ENCODE measurements around the gene CCDC192. TPM values are rescaled to one million over a fixed set of nuclear protein-coding genes. Genes with fewer than 3 reads are reported as not detected.

The CCDC192 gene
- total and polyA plus RNA-seq, 2 experiments from 2014 or later: 0.40 TPM; not detected in 1

GRCh38 chr5:127827451-127827850 lies 124.3 kb downstream of the CCDC192 start:
- Histone ChIP-seq H3K27me3 (ENCODE audit: insufficient read depth) (no peaks in the 10 kb centered on the region), H4K20me1 (replicated peaks; ENCODE audit: insufficient read depth) (no peaks in the 10 kb centered on the region), H3F3A (replicated peaks; ENCODE audit: low read depth) (no peaks in the 10 kb centered on the region), H3K4me2 (no peak overlapping the region), H3K27ac (ENCODE audit: low read depth) (no peak overlapping the region), H3K4me3 (no peak overlapping the region), H3K4me1 (ENCODE audit: insufficient read depth) (no peaks in the 10 kb centered on the region), H3K36me3 (ENCODE audit: insufficient read depth) (no peaks in the 10 kb centered on the region), H3K9me2 (ENCODE audit: insufficient read depth) (0 out of 2 replicates have a peak, but pooled peaks cover 4% of the 10 kb centered on the region), H3K79me2 (replicated peaks; ENCODE audit: insufficient read depth) (no peaks in the 10 kb centered on the region), H2AFZ (no peak overlapping the region)
- H3K4me1 Mint-ChIP-seq: peaks cover 5% of the 10 kb centered on the region; the same call in 2 of the 3 replicates
- ATAC-seq: no peak
- H3K27me3 Mint-ChIP-seq (ENCODE audit: insufficient read depth, low read depth, poor library complexity): no peaks in the 10 kb centered on the region
- H3K9me3 Mint-ChIP-seq: no peaks in the 10 kb centered on the region
- no peak overlapping the region for H3K27ac Mint-ChIP-seq
- TF ChIP-seq JUNB (IDR thresholded peaks at IDR 0.05; ENCODE audit: unreplicated experiment): no peak
- TF ChIP-seq ZNF462 (CRISPR knock-in tag; IDR thresholded peaks at IDR 0.05): no peak
- TF ChIP-seq, protein P1, sequence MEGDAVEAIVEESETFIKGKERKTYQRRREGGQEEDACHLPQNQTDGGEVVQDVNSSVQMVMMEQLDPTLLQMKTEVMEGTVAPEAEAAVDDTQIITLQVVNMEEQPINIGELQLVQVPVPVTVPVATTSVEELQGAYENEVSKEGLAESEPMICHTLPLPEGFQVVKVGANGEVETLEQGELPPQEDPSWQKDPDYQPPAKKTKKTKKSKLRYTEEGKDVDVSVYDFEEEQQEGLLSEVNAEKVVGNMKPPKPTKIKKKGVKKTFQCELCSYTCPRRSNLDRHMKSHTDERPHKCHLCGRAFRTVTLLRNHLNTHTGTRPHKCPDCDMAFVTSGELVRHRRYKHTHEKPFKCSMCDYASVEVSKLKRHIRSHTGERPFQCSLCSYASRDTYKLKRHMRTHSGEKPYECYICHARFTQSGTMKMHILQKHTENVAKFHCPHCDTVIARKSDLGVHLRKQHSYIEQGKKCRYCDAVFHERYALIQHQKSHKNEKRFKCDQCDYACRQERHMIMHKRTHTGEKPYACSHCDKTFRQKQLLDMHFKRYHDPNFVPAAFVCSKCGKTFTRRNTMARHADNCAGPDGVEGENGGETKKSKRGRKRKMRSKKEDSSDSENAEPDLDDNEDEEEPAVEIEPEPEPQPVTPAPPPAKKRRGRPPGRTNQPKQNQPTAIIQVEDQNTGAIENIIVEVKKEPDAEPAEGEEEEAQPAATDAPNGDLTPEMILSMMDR (conservative IDR thresholded peaks at IDR 0.05; ENCODE audit: low read depth in 2 of 2): no peak
- TF ChIP-seq STAT1 (IDR thresholded peaks at IDR 0.05; ENCODE audit: unreplicated experiment): no peak
- TF ChIP-seq, protein P2, sequence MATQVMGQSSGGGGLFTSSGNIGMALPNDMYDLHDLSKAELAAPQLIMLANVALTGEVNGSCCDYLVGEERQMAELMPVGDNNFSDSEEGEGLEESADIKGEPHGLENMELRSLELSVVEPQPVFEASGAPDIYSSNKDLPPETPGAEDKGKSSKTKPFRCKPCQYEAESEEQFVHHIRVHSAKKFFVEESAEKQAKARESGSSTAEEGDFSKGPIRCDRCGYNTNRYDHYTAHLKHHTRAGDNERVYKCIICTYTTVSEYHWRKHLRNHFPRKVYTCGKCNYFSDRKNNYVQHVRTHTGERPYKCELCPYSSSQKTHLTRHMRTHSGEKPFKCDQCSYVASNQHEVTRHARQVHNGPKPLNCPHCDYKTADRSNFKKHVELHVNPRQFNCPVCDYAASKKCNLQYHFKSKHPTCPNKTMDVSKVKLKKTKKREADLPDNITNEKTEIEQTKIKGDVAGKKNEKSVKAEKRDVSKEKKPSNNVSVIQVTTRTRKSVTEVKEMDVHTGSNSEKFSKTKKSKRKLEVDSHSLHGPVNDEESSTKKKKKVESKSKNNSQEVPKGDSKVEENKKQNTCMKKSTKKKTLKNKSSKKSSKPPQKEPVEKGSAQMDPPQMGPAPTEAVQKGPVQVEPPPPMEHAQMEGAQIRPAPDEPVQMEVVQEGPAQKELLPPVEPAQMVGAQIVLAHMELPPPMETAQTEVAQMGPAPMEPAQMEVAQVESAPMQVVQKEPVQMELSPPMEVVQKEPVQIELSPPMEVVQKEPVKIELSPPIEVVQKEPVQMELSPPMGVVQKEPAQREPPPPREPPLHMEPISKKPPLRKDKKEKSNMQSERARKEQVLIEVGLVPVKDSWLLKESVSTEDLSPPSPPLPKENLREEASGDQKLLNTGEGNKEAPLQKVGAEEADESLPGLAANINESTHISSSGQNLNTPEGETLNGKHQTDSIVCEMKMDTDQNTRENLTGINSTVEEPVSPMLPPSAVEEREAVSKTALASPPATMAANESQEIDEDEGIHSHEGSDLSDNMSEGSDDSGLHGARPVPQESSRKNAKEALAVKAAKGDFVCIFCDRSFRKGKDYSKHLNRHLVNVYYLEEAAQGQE (IDR thresholded peaks at IDR 0.05; ENCODE audit: unreplicated experiment): no peak
- no peak for TF ChIP-seq NANOG (IDR thresholded peaks at IDR 0.05; ENCODE audit: borderline replicate concordance)
- TF ChIP-seq EZH2 (IDR thresholded peaks at IDR 0.05; ENCODE audit: low read depth, unreplicated experiment): no peak
- TF ChIP-seq POLR2AphosphoS5 (IDR thresholded peaks at IDR 0.05; ENCODE audit: low read depth): no peak
- TF ChIP-seq CREB1 (CRISPR knock-in tag; IDR thresholded peaks at IDR 0.05; ENCODE audit: low read depth): no peak
- TF ChIP-seq EZH2phosphoT487 (IDR thresholded peaks at IDR 0.05; ENCODE audit: unreplicated experiment): no peak
- no peak for TF ChIP-seq ZNF331 (CRISPR knock-in tag; IDR thresholded peaks at IDR 0.05; ENCODE audit: low read depth)
- TF ChIP-seq, protein P3, sequence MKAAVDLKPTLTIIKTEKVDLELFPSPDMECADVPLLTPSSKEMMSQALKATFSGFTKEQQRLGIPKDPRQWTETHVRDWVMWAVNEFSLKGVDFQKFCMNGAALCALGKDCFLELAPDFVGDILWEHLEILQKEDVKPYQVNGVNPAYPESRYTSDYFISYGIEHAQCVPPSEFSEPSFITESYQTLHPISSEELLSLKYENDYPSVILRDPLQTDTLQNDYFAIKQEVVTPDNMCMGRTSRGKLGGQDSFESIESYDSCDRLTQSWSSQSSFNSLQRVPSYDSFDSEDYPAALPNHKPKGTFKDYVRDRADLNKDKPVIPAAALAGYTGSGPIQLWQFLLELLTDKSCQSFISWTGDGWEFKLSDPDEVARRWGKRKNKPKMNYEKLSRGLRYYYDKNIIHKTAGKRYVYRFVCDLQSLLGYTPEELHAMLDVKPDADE (IDR thresholded peaks at IDR 0.05): no peak
- no peaks in the 10 kb centered on the region for H3K36me3 Mint-ChIP-seq (ENCODE audit: low read depth)
- H3K4me3 Mint-ChIP-seq: no peak overlapping the region
- DNase-seq (ENCODE audit: low spot score): no peak
